WTC11 (cell line): Measurements from ENCODE around the gene PLAGL1. TPM values are rescaled to one million over a fixed set of nuclear protein-coding genes. Genes with fewer than 3 reads are reported as not detected.

Experiments
- ATAC-seq: fragments of 200-7000 bp; cut with Tn5 transposase; 2 replicates; pipeline ENCODE4 v1.10.0; 2021; ENCODE audit warnings: mild to moderate bottlenecking, moderate library complexity
- CTCF ChIA-PET: fragments of 300-600 bp; sonication (Branson Sonifier 250); formaldehyde crosslinking; loops from one replicate; lab custom pipeline; 2021; ENCODE audit warnings: antibody characterized with exemption; lab: Charles Lee
- POLR2A ChIA-PET: fragments of 350-600 bp; sonication (Branson Sonifier 250); formaldehyde crosslinking; loops from one replicate; lab custom pipeline; 2021; ENCODE audit warnings: antibody characterized with exemption; lab: Charles Lee
- DNase-seq: peaks from one replicate; pipeline ENCODE4 v3.0.0; 2021; ENCODE audit warnings: low spot score
- H3K27ac Mint-ChIP-seq: 2 replicates; pipeline ENCODE4 v1.8.0; 2021; ENCODE audit warnings: mixed read lengths
- H3K27me3 Mint-ChIP-seq: 2 replicates; pipeline ENCODE4 v1.8.0; 2021; ENCODE audit warnings: low read depth, mild to moderate bottlenecking, moderate library complexity, mixed read lengths
- H3K36me3 Mint-ChIP-seq: 2 replicates; pipeline ENCODE4 v1.8.0; 2021; ENCODE audit warnings: mixed read lengths
- H3K4me1 Mint-ChIP-seq: 2 replicates; pipeline ENCODE4 v1.8.0; 2022; ENCODE audit warnings: mixed read lengths
- H3K4me3 Mint-ChIP-seq: 2 replicates; pipeline ENCODE4 v1.8.0; 2021; ENCODE audit warnings: mild to moderate bottlenecking, moderate library complexity, mixed read lengths
- H3K9me3 Mint-ChIP-seq: 2 replicates; pipeline ENCODE4 v1.8.0; 2021; ENCODE audit warnings: mixed read lengths
- CREB1 ChIP-seq: sonication (generic); formaldehyde crosslinking; IDR thresholded peaks from 2 replicates; pipeline ENCODE4 v1.8.0; 2023; ENCODE audit warnings: mild to moderate bottlenecking, missing genetic modification reagents
- CREM ChIP-seq: sonication (generic); formaldehyde crosslinking; IDR thresholded peaks from 2 replicates; pipeline ENCODE4 v1.8.1; 2022; ENCODE audit warnings: mild to moderate bottlenecking, missing genetic modification reagents, moderate library complexity
- ESRRA ChIP-seq: sonication (generic); formaldehyde crosslinking; IDR thresholded peaks from 2 replicates; pipeline ENCODE4 v1.8.1; 2022; ENCODE audit warnings: mild to moderate bottlenecking, missing genetic modification reagents, borderline replicate concordance
- FOXJ3 ChIP-seq: sonication (generic); formaldehyde crosslinking; IDR thresholded peaks from 2 replicates; pipeline ENCODE4 v1.9.0; 2021; ENCODE audit warnings: missing genetic modification reagents, mild to moderate bottlenecking, borderline replicate concordance
- FOXK1 ChIP-seq: sonication (generic); formaldehyde crosslinking; IDR thresholded peaks from 2 replicates; pipeline ENCODE4 v1.8.0; 2022; ENCODE audit warnings: mild to moderate bottlenecking, moderate library complexity, missing genetic modification reagents
- GTF2I ChIP-seq: fragments of 250-450 bp; sonication (Bioruptor Pico); conservative IDR thresholded peaks from 2 replicates; pipeline ENCODE4 v1.4.0; 2021; ENCODE audit warnings: mild to moderate bottlenecking
- HMGA2 ChIP-seq: fragments of 250-450 bp; sonication (Bioruptor Pico); IDR thresholded peaks from 2 replicates; pipeline ENCODE4 v1.4.0; 2021; ENCODE audit warnings: mild to moderate bottlenecking, moderate library complexity
- JUN ChIP-seq: sonication (generic); formaldehyde crosslinking; IDR thresholded peaks from 2 replicates; pipeline ENCODE4 v1.8.0; 2023; ENCODE audit warnings: mild to moderate bottlenecking, missing genetic modification reagents
- MLX ChIP-seq: sonication (generic); formaldehyde crosslinking; IDR thresholded peaks from 2 replicates; pipeline ENCODE4 v1.8.1; 2023; ENCODE audit warnings: mild to moderate bottlenecking, missing genetic modification reagents, moderate library complexity
- NR1H2 ChIP-seq: sonication (generic); formaldehyde crosslinking; IDR thresholded peaks from 2 replicates; pipeline ENCODE4 v1.9.0; 2021; ENCODE audit warnings: mild to moderate bottlenecking, moderate library complexity, missing genetic modification reagents
- NR2C2 ChIP-seq: sonication (generic); formaldehyde crosslinking; IDR thresholded peaks from 2 replicates; pipeline ENCODE4 v1.8.0; 2022; ENCODE audit warnings: mild to moderate bottlenecking, missing genetic modification reagents
- RELA ChIP-seq: sonication (generic); formaldehyde crosslinking; IDR thresholded peaks from 2 replicates; pipeline ENCODE4 v1.8.1; 2022; ENCODE audit warnings: missing genetic modification reagents, mild to moderate bottlenecking, borderline replicate concordance
- RORB ChIP-seq: fragments of 250-450 bp; sonication (Bioruptor Pico); IDR thresholded peaks from 2 replicates; pipeline ENCODE4 v1.9.0; 2021; ENCODE audit warnings: mild to moderate bottlenecking
- SMAD3 ChIP-seq: sonication (generic); formaldehyde crosslinking; IDR thresholded peaks from 2 replicates; pipeline ENCODE4 v1.8.0; 2022; ENCODE audit warnings: missing genetic modification reagents, mild to moderate bottlenecking, borderline replicate concordance
- SMAD4 ChIP-seq: sonication (generic); formaldehyde crosslinking; IDR thresholded peaks from 2 replicates; pipeline ENCODE4 v1.8.0; 2022; ENCODE audit warnings: mild to moderate bottlenecking, missing genetic modification reagents
- SOX15 ChIP-seq: fragments of 250-450 bp; sonication (Bioruptor Pico); IDR thresholded peaks from 2 replicates; pipeline ENCODE4 v1.9.0; 2021; ENCODE audit warnings: mild to moderate bottlenecking
- TCF7 ChIP-seq: sonication (generic); formaldehyde crosslinking; IDR thresholded peaks from 2 replicates; pipeline ENCODE4 v1.8.0; 2022; ENCODE audit warnings: mild to moderate bottlenecking, low read depth, missing genetic modification reagents, moderate library complexity
- USF1 ChIP-seq: sonication (generic); formaldehyde crosslinking; IDR thresholded peaks from 2 replicates; pipeline ENCODE4 v1.8.0; 2022; ENCODE audit warnings: mild to moderate bottlenecking, missing genetic modification reagents
- ZNF232 ChIP-seq: sonication (generic); formaldehyde crosslinking; IDR thresholded peaks from 2 replicates; pipeline ENCODE4 v1.8.0; 2022; ENCODE audit warnings: mild to moderate bottlenecking, missing genetic modification reagents
- ZNF281 ChIP-seq: sonication (generic); formaldehyde crosslinking; IDR thresholded peaks from 2 replicates; pipeline ENCODE4 v1.8.0; 2023; ENCODE audit warnings: mild to moderate bottlenecking, missing genetic modification reagents
- ZNF317 ChIP-seq: sonication (generic); formaldehyde crosslinking; IDR thresholded peaks from 2 replicates; pipeline ENCODE4 v1.8.1; 2023; ENCODE audit warnings: low read depth, mild to moderate bottlenecking, moderate library complexity, missing genetic modification reagents, borderline replicate concordance
- ZNF512 ChIP-seq: sonication (generic); formaldehyde crosslinking; IDR thresholded peaks from 2 replicates; pipeline ENCODE4 v1.8.1; 2022; ENCODE audit warnings: missing genetic modification reagents, borderline replicate concordance
- ZNF532 ChIP-seq: fragments of 250-450 bp; sonication (Bioruptor Pico); IDR thresholded peaks from 2 replicates; pipeline ENCODE4 v1.9.0; 2021; ENCODE audit warnings: mild to moderate bottlenecking, borderline replicate concordance
- total RNA-seq: library from RNA; stranded (reverse); gene quantifications from 3 replicates; pipeline ENCODE4 v1.2.3, GENCODE V29; 2021

The PLAGL1 gene
- total RNA-seq, 1 experiment from 2014 or later = 1.6 TPM

- Mint-ChIP-seq H3K9me3 (peaks cover 30% of the 10 kb centered on the region), H3K27me3 (peaks cover 74% of the 10 kb centered on the region), H3K27ac (no peak overlapping the region), H3K4me3 (no peak overlapping the region), H3K36me3 (peaks cover 12% of the 10 kb centered on the region), H3K4me1 (peaks cover 10% of the 10 kb centered on the region)
- ATAC-seq = no peak
- CTCF ChIA-PET = interaction anchor here (1.2 to 2.0 kb wide), 3 partner anchors 8 to 13 kb away, joined by 3 to 12 read pairs (median 5); no protein-coding TSS in a partner anchor
- TF ChIP-seq RORB (CRISPR knock-in tag) (no peak), JUN (CRISPR knock-in tag) (no peak), CREM (CRISPR knock-in tag) (no peak), MLX (CRISPR knock-in tag) (no peak), FOXJ3 (CRISPR knock-in tag) (no peak), ZNF281 (CRISPR knock-in tag) (no peak), SMAD3 (CRISPR knock-in tag) (no peak), CREB1 (CRISPR knock-in tag) (no peak), FOXK1 (no peak)
- POLR2A ChIA-PET = no interaction called here
- DNase-seq = no peak
Observed at GRCh38 chr6:143949962-143950361, 58.1 kb downstream of the PLAGL1 start.

- peaks cover 10% of the 10 kb centered on the region for H3K4me1 Mint-ChIP-seq
- DNase-seq = no peak
- peaks cover 30% of the 10 kb centered on the region for H3K9me3 Mint-ChIP-seq
- H3K27me3 Mint-ChIP-seq = peaks cover 76% of the 10 kb centered on the region
- H3K36me3 Mint-ChIP-seq = peaks cover 12% of the 10 kb centered on the region
- TF ChIP-seq RORB (CRISPR knock-in tag) = no peak
- TF ChIP-seq NR2C2 (CRISPR knock-in tag) = no peak
- TF ChIP-seq HMGA2 = no peak
- no peak for TF ChIP-seq SMAD4 (CRISPR knock-in tag)
- no peak for TF ChIP-seq ZNF532 (CRISPR knock-in tag)
- no peak for TF ChIP-seq ZNF512 (CRISPR knock-in tag)
- TF ChIP-seq GTF2I = no peak
- no peak for TF ChIP-seq SOX15 (CRISPR knock-in tag)
- TF ChIP-seq USF1 = no peak
- no peak for TF ChIP-seq FOXK1
- no peak for TF ChIP-seq SMAD3 (CRISPR knock-in tag)
- no peak for TF ChIP-seq TCF7 (CRISPR knock-in tag)
- no peak for TF ChIP-seq RELA (CRISPR knock-in tag)
- TF ChIP-seq NR1H2 (CRISPR knock-in tag) = no peak
- no peak for TF ChIP-seq ESRRA (CRISPR knock-in tag)
- no peak for TF ChIP-seq ZNF232 (CRISPR knock-in tag)
- no peak for TF ChIP-seq ZNF317 (CRISPR knock-in tag)
- POLR2A ChIA-PET = no interaction called here
- H3K4me3 Mint-ChIP-seq = no peak overlapping the region
- CTCF ChIA-PET = interaction anchor here (0.7 to 2.0 kb wide), 3 partner anchors 9 to 23 kb away, joined by 3 to 9 read pairs (median 3); no protein-coding TSS in a partner anchor
- no peak for ATAC-seq
- H3K27ac Mint-ChIP-seq = no peak overlapping the region
Observed at GRCh38 chr6:143949535-143949934, 58.5 kb downstream of the PLAGL1 start.
